ENCODE data around the gene FOSL2.

The FOSL2 gene

DNA sequence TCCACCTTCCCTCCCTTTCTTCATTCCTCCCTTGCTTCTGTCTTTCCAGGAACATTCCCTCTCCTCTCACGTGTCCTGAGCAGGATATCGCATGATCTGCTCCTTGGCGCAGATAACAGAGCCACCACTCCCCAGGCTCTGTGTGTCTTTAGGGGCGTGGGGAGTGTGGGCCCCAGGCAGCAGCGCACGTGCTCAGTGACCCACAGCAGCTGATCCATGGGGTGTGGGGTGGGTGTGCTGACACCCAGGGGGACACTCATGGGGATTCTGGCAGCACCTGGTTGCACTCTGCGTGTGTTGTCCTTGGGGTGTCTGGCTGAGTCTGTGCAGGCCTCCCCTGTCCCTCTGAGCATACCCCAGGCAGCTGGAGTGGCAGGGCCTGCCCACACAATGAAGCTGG, 9.9 kb upstream of the FOSL2 start:
- Histone ChIP-seq H3K4me1 (ENCODE audit: insufficient read depth, insufficient read length) (peaks cover 4% of the 10 kb centered on the region), H3K36me3 (ENCODE audit: insufficient read depth, insufficient read length, low read length) (no peaks in the 10 kb centered on the region), H3K4me3 (ENCODE audit: insufficient read length, low read depth) (no peak overlapping the region), H3K9ac (ENCODE audit: insufficient read length, low read depth) (no peak overlapping the region), H3K27me3 (ENCODE audit: insufficient read depth, insufficient read length) (peaks cover 7% of the 10 kb centered on the region), H3K9me3 (ENCODE audit: insufficient read depth, low read length) (no peaks in the 10 kb centered on the region)
- TF ChIP-seq SUZ12 (IDR thresholded peaks at IDR 0.05; ENCODE audit: extremely low read depth, insufficient read depth, insufficient read length) (no peak), YY1 (IDR thresholded peaks at IDR 0.05; ENCODE audit: insufficient read depth, insufficient read length) (no peak), ZNF274 (IDR thresholded peaks at IDR 0.05; ENCODE audit: low read depth, low read length) (no peak)
- DNase-seq (ENCODE audit: low read depth, low spot score), result no peak

DNA sequence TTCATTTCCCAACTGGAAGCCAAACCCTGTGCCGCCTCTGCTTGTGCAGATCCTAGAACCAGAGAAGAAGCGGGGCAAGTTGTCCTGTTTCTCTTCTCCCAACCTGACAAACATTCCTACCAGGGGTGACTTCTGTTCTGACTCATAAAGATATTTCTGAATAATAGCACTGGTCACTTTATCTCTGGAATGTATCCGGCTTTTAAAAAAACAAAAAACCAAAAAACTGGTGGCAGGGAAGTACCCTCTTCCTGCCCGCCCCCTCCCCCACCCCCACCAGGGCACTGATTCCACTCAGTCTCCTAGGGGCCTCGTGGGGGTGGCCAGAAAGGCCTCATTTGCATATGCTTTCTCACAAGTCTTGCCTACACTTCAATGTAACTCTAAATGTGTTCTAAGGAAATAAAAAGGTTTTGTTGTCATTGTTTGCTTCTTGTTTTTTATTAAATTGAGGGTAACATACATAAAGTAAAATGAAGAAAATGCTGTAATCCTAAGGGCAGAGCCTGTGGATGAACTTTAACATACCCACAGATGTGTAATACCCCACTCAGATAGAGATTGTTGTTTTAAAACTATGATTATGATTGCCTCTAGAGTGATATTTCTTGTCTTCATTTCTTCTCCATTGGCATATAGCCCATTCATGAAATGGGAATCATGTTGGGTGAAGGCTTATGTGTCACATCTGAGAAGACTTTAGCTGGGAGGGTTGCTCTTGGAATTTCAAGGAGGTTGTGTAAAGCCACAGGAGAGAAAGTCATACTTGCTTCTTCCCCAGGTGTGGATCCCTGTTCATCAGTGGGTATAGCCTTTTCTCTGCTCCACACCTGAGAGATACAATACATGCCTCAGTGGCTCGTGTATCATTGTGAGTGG, 5.3 kb upstream of the FOSL2 start:
- TF ChIP-seq YY1 (IDR thresholded peaks at IDR 0.05; ENCODE audit: insufficient read depth, insufficient read length) (no peak), ZNF274 (IDR thresholded peaks at IDR 0.05; ENCODE audit: low read depth, low read length) (no peak), SUZ12 (IDR thresholded peaks at IDR 0.05; ENCODE audit: extremely low read depth, insufficient read depth, insufficient read length) (no peak)
- H3K9me3 ChIP-seq (ENCODE audit: insufficient read depth, low read length), result no peaks in the 10 kb centered on the region
- no peak for DNase-seq (ENCODE audit: low read depth, low spot score)
- peaks cover 6% of the 10 kb centered on the region for H3K4me1 ChIP-seq (ENCODE audit: insufficient read depth, insufficient read length)
- H3K36me3 ChIP-seq (ENCODE audit: insufficient read depth, insufficient read length, low read length), result no peaks in the 10 kb centered on the region
- no peak overlapping the region for H3K9ac ChIP-seq (ENCODE audit: insufficient read length, low read depth)
- H3K27me3 ChIP-seq (ENCODE audit: insufficient read depth, insufficient read length), result peaks cover 15% of the 10 kb centered on the region
- H3K4me3 ChIP-seq (ENCODE audit: insufficient read length, low read depth), result no peak overlapping the region

DNA sequence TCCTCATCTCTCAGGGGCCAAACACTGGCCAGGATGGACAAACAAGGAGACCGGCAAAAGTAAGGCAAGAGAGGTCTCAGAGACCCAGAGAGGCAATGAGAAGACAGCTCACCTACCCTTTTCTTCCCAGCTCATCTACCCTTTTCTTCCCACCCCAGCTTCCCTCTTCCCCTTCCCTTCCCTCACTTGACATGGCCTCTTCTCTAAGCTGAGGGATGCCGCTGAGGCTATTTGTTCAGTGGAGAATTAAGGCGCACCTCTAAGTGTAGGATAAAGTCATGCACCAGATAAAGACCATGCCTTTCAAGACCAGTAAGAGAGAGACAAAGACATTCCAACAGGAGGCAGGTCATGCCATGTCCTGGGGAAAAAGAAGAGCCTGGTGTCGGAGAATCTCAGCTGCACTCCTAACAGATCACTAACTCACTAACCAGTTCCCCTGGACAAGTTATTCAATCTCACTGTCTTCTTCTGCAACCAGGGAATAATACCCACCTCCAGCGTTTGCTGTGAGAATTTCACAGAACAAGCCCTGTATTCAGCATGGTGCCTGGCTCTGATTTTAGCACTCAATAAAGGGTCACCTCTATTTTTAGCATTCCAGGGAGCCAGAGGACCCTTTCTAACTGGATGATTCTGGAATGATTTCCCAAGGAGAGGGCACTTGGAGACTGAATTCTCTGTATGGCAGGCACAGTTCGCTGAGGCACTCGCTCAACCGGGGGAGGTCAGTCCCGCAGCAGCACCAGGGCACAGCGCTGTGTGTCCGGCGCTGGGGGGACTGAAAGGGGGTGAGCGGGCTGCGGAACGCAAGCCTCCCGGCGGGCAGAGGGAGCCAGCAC, 3.0 kb upstream of the FOSL2 start:
- no peak for DNase-seq (ENCODE audit: low read depth, low spot score)
- TF ChIP-seq ZNF274 (IDR thresholded peaks at IDR 0.05; ENCODE audit: low read depth, low read length) (no peak), YY1 (IDR thresholded peaks at IDR 0.05; ENCODE audit: insufficient read depth, insufficient read length) (no peak), SUZ12 (IDR thresholded peaks at IDR 0.05; ENCODE audit: extremely low read depth, insufficient read depth, insufficient read length) (no peak)
- no peaks in the 10 kb centered on the region for H3K9me3 ChIP-seq (ENCODE audit: insufficient read depth, low read length)
- H3K4me1 ChIP-seq (ENCODE audit: insufficient read depth, insufficient read length), result peaks cover 12% of the 10 kb centered on the region
- H3K4me3 ChIP-seq (ENCODE audit: insufficient read length, low read depth), result peak overlapping the region; percentile 58
- H3K36me3 ChIP-seq (ENCODE audit: insufficient read depth, insufficient read length, low read length), result peaks cover 4% of the 10 kb centered on the region
- peaks cover 24% of the 10 kb centered on the region for H3K27me3 ChIP-seq (ENCODE audit: insufficient read depth, insufficient read length)
- peak overlapping the region; percentile 85 for H3K9ac ChIP-seq (ENCODE audit: insufficient read length, low read depth)

DNA sequence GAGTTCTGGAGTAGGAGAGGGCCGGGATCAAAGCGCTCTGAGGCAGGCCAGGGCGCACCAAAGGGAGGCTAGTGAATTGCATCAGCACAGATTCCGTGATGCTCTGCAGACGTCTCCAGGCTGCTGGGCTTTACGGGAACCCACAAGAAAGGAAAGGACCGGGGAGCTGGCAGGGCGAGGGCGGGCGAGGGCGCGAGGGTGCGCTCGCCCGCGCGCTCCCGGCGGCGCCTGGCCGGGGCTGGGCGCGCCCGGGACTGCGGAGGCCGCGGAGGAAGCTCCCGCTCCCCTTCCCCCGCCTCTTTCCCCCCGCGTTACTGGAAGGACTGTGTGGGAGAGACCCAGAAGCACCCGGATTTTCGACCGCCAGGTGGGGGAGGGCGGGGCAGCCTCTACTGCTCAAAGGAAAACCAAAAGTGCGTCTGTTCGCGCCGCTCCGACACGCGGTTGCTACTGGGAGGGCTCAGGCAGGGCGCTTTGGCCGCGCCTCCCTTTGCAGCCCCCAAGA, 2.4 kb upstream of the FOSL2 start:
- TF ChIP-seq YY1 (IDR thresholded peaks at IDR 0.05; ENCODE audit: insufficient read depth, insufficient read length) (no peak), SUZ12 (IDR thresholded peaks at IDR 0.05; ENCODE audit: extremely low read depth, insufficient read depth, insufficient read length) (no peak), ZNF274 (IDR thresholded peaks at IDR 0.05; ENCODE audit: low read depth, low read length) (no peak)
- Histone ChIP-seq H3K4me1 (ENCODE audit: insufficient read depth, insufficient read length) (peaks cover 13% of the 10 kb centered on the region), H3K36me3 (ENCODE audit: insufficient read depth, insufficient read length, low read length) (peaks cover 4% of the 10 kb centered on the region), H3K9ac (ENCODE audit: insufficient read length, low read depth) (peak overlapping the region; percentile 85), H3K9me3 (ENCODE audit: insufficient read depth, low read length) (no peaks in the 10 kb centered on the region), H3K27me3 (ENCODE audit: insufficient read depth, insufficient read length) (peaks cover 31% of the 10 kb centered on the region), H3K4me3 (ENCODE audit: insufficient read length, low read depth) (peak overlapping the region; percentile 58)
- no peak for DNase-seq (ENCODE audit: low read depth, low spot score)

DNA sequence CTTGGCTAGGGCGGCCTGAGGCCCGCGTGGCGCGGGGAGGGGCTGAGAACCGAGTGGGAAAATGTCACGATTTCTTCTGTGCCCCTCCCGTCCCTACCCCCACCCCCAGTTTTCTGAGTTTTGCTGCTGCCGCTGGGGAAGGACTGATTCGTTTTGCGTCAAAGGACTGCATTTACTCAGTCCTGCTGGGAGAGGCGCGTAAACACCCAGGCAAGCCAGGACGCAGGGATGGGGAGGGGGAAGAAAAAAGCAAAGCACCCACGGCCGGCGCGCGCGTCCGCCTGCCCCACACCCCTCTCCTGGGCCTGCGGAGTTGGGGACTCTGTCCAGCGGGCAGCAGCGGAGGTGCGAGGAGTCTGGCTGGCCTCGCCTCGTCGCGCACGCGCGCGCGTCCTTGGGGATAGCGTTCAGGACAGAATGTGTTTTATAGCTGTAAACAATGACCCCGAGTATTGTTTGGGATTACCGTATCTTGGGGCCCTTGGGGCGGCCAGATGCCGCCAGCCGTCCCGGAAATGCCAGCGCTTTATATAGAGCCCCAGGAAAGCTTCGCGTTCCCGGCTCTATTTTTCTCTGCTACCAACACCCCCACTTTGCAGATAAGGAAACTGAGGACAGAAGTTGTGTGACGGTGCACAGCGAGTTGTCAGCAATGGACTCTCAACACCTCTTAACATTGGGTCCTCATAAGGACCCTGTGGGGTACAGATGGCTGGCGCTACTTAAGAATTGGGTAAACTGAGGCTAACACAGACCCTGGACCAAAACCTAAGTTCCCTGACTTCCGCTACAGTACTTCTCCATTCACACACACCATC, 1.7 kb upstream of the FOSL2 start:
- peak overlapping the region; percentile 58 for H3K4me3 ChIP-seq (ENCODE audit: insufficient read length, low read depth)
- no peak for TF ChIP-seq YY1 (IDR thresholded peaks at IDR 0.05; ENCODE audit: insufficient read depth, insufficient read length)
- no peak for TF ChIP-seq SUZ12 (IDR thresholded peaks at IDR 0.05; ENCODE audit: extremely low read depth, insufficient read depth, insufficient read length)
- TF ChIP-seq ZNF274 (IDR thresholded peaks at IDR 0.05; ENCODE audit: low read depth, low read length), result no peak
- H3K9me3 ChIP-seq (ENCODE audit: insufficient read depth, low read length), result no peaks in the 10 kb centered on the region
- H3K4me1 ChIP-seq (ENCODE audit: insufficient read depth, insufficient read length), result peaks cover 13% of the 10 kb centered on the region
- H3K27me3 ChIP-seq (ENCODE audit: insufficient read depth, insufficient read length), result peaks cover 32% of the 10 kb centered on the region
- H3K9ac ChIP-seq (ENCODE audit: insufficient read length, low read depth), result peak overlapping the region; percentile 85
- H3K36me3 ChIP-seq (ENCODE audit: insufficient read depth, insufficient read length, low read length), result peaks cover 8% of the 10 kb centered on the region
- DNase-seq (ENCODE audit: low read depth, low spot score), result no peak

DNA sequence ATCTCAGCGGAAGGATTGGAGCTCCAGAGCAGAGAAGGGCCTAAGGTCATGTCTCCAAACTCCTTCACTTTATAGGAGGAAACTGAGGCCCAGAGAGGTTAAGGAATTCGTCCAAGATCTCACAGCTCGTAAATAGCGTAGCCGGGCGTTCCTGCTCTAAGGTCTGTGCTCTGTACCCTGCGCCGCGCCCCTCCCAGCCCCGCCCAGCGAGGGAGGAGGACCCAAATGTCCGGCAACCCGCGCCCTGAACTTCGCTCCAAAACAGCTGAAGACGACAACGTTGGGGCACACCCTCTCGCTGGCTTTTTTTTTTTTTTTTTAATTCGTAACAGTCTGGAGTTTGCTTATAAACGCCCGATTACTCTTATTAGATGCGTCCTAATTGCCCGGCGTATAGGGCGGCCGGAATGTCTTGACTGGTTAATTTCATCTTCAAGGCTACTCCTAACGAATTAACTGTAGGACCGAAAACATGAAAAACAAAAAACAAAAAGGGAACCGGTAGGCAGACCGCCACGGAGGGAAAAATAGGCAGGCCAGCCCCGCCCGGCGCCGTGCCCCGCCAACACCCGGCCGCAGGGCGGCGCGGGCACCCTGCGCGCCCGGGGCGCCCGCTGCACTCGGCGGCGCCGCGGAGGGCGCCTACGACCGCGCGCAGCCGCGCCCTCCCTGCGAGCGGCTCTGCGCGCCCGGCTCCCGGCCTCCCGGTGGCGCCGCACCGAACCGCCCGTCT, 928 bp upstream of the FOSL2 start:
- Histone ChIP-seq H3K9ac (ENCODE audit: insufficient read length, low read depth) (peak overlapping the region; percentile 70), H3K4me3 (ENCODE audit: insufficient read length, low read depth) (peak overlapping the region; percentile 58), H3K36me3 (ENCODE audit: insufficient read depth, insufficient read length, low read length) (peaks cover 8% of the 10 kb centered on the region), H3K9me3 (ENCODE audit: insufficient read depth, low read length) (no peaks in the 10 kb centered on the region), H3K27me3 (ENCODE audit: insufficient read depth, insufficient read length) (peaks cover 32% of the 10 kb centered on the region), H3K4me1 (ENCODE audit: insufficient read depth, insufficient read length) (peaks cover 13% of the 10 kb centered on the region)
- peak; percentile 36 for DNase-seq (ENCODE audit: low read depth, low spot score)
- TF ChIP-seq ZNF274 (IDR thresholded peaks at IDR 0.05; ENCODE audit: low read depth, low read length) (no peak), YY1 (IDR thresholded peaks at IDR 0.05; ENCODE audit: insufficient read depth, insufficient read length) (no peak), SUZ12 (IDR thresholded peaks at IDR 0.05; ENCODE audit: extremely low read depth, insufficient read depth, insufficient read length) (no peak)
